ENCODE data around the gene RHOBTB1. TPM values are rescaled to one million over a fixed set of nuclear protein-coding genes. Genes with fewer than 3 reads are reported as not detected.

Gene RHOBTB1
- total and polyA plus RNA-seq, 9 of the 15 experiments (the other 6 are each of a cell fraction or from before 2014, with no cell fraction given): 1.7 to 11.7 (median 9.3) TPM

GRCh38 chr10:60952846-60953220, 8.8 kb upstream of the RHOBTB1 start (continued):
- TF ChIP-seq ZBTB40 (IDR thresholded peaks at IDR 0.05) (no peak), ZBTB40 (CRISPR knock-in tag; IDR thresholded peaks at IDR 0.05) (no peak), ZBTB33 (CRISPR knock-in tag; IDR thresholded peaks at IDR 0.05) (no peak)

All from K562 (cell line).